ENCODE results near the gene CCDC77.

GRCh38 chr12:482061-482460 is 80.6 kb downstream of the CCDC77 start:
- TF ChIP-seq CTCF (IDR thresholded peaks at IDR 0.05) (no peak), RCOR1 (IDR thresholded peaks at IDR 0.05; ENCODE audit: low read length) (no peak), RFX5 (IDR thresholded peaks at IDR 0.05; ENCODE audit: low read length) (no peak), FOXM1 (IDR thresholded peaks at IDR 0.05; ENCODE audit: low read depth) (no peak), EP300 (IDR thresholded peaks at IDR 0.05; ENCODE audit: borderline replicate concordance in 1 of 2, low read depth in 1 of 2, low read length in 1 of 2) (no peak), SIN3A (IDR thresholded peaks at IDR 0.05; ENCODE audit: borderline replicate concordance, low read depth, low read length) (no peak), POLR2AphosphoS5 (IDR thresholded peaks at IDR 0.05; ENCODE audit: low read depth, low read length) (no peak), TAF1 (IDR thresholded peaks at IDR 0.05; ENCODE audit: borderline replicate concordance, low read depth, low read length) (no peak)

All from SK-N-SH (cell line).